Keratinocyte (primary cell): ENCODE results near the gene SCAANT1. TPM values are rescaled to one million over a fixed set of nuclear protein-coding genes. Genes with fewer than 3 reads are reported as not detected.

Experiments
- DNase-seq: peaks from one replicate; pipeline ENCODE4 v3.0.0-alpha.2; 2011; ENCODE audit warnings: low read depth, missing footprints, low spot score
- FAIRE-seq: peaks from 2 replicates; lab custom pipeline; 2011; peaks lifted over from hg19 to GRCh38; lab: Jason Lieb, UNC
- H2AFZ ChIP-seq: 2 replicates; pipeline ENCODE4 v1.6.0; 2012; ENCODE audit warnings: low read length, control low read depth, inconsistent platforms; ENCODE audit not compliant: control insufficient read depth
- H3K27ac ChIP-seq: 2 replicates; pipeline ENCODE4 v1.5.1; 2011; ENCODE audit warnings: low read length; ENCODE audit not compliant: control insufficient read depth, insufficient read depth
- H3K27me3 ChIP-seq: 3 replicates; pipeline ENCODE4 v1.6.0; 2011; ENCODE audit warnings: low read length; ENCODE audit not compliant: control insufficient read depth, insufficient read depth; ENCODE audit errors: extremely low read depth
- H3K36me3 ChIP-seq, 2 experiments: 2 replicates in 1 of 2; 3 replicates in 1 of 2; pipeline ENCODE4 v1.5.1; 2011; ENCODE audit warnings: low read length in 2 of 2, mild to moderate bottlenecking in 1 of 2; ENCODE audit not compliant: control insufficient read depth in 2 of 2, insufficient read depth in 2 of 2; ENCODE audit errors: extremely low read depth in 1 of 2
- H3K4me1 ChIP-seq: 3 replicates; pipeline ENCODE4 v1.5.1; 2011; ENCODE audit warnings: low read length; ENCODE audit not compliant: control insufficient read depth, insufficient read depth; ENCODE audit errors: extremely low read depth
- H3K4me2 ChIP-seq: 3 replicates; pipeline ENCODE4 v1.6.0; 2011; ENCODE audit warnings: low read depth, low read length; ENCODE audit not compliant: control insufficient read depth, insufficient read depth; ENCODE audit errors: extremely low read depth
- H3K4me3 ChIP-seq, 3 experiments: fragments of 200-600 bp in 1 of 3; sonication (generic) in 1 of 3; 2 replicates in 2 of 3; 3 replicates in 1 of 3; pipeline ENCODE4 v1.5.1; 2011 to 2016; ENCODE audit warnings: low read length in 3 of 3, mild to moderate bottlenecking in 3 of 3, control low read depth in 2 of 3, inconsistent platforms in 1 of 3, low read depth in 1 of 3, mixed read lengths in 1 of 3, mixed run types in 1 of 3, moderate library complexity in 1 of 3; ENCODE audit not compliant: control insufficient read depth in 2 of 3, insufficient read depth in 2 of 3; ENCODE audit errors: extremely low read depth in 1 of 3
- H3K79me2 ChIP-seq: 2 replicates; pipeline ENCODE4 v1.6.0; 2012; ENCODE audit warnings: low read length; ENCODE audit not compliant: control insufficient read depth, insufficient read depth
- H3K9ac ChIP-seq: 3 replicates; pipeline ENCODE4 v1.6.0; 2011; ENCODE audit warnings: low read length; ENCODE audit not compliant: control insufficient read depth, insufficient read depth; ENCODE audit errors: extremely low read depth
- H3K9me1 ChIP-seq: 3 replicates; pipeline ENCODE4 v1.6.0; 2011; ENCODE audit warnings: low read length; ENCODE audit not compliant: control insufficient read depth, insufficient read depth; ENCODE audit errors: extremely low read depth
- H3K9me3 ChIP-seq: 2 replicates; pipeline ENCODE4 v1.5.1; 2012; ENCODE audit warnings: low read depth, low read length; ENCODE audit not compliant: control insufficient read depth
- H4K20me1 ChIP-seq: 3 replicates; pipeline ENCODE4 v1.6.0; 2011; ENCODE audit warnings: low read length; ENCODE audit not compliant: control insufficient read depth, insufficient read depth; ENCODE audit errors: extremely low read depth
- CTCF ChIP-seq, 3 experiments: IDR thresholded peaks in 1 of 3; conservative IDR thresholded peaks in 1 of 3; optimal IDR thresholded peaks in 1 of 3; 2 replicates in 2 of 3; 3 replicates in 1 of 3; pipeline versions ENCODE3 to v1.5.1; 2011; ENCODE audit warnings: low read length in 3 of 3, mild to moderate bottlenecking in 3 of 3, moderate library complexity in 2 of 3, control low read depth in 1 of 3, inconsistent platforms in 1 of 3; ENCODE audit not compliant: insufficient read depth in 2 of 3; ENCODE audit errors: extremely low read depth in 1 of 3
- EZH2 ChIP-seq: IDR thresholded peaks from one replicate; pipeline ENCODE4 v1.6.1; 2012; ENCODE audit warnings: inconsistent platforms, mild to moderate bottlenecking, low read length, moderate library complexity
- dilution Hi-C: fragments of 300-500 bp; cut with MboI; formaldehyde crosslinking; loops from one replicate; pipeline ENCODE4 v1.7.0; 2020; ENCODE audit warnings: low sequenced_read_pairs; ENCODE audit not compliant: extremely low pct_ligation_motif_present
- polyA plus RNA-seq, 5 experiments: library from polyadenylated mRNA; depleted of rRNA in 3 of 5; stranded (reverse) in 3 of 5; stranded (forward) in 1 of 5; unstranded in 1 of 5; fragments of >200 nt; gene quantifications; 1 replicate in 1 of 5; 2 replicates in 3 of 5; 3 replicates in 1 of 5; pipeline versions ENCODE4 v1.2.1 to v1.2.3, GENCODE V29; 2011 to 2012; ENCODE audit warnings: missing spikeins in 2 of 5, low read depth in 1 of 5, low replicate concordance in 1 of 5

SCAANT1 gene
- polyA plus RNA-seq, 1 donor (not counting 4 experiments of a cell fraction or from before 2014, with no cell fraction given): not detected

GRCh38 chr3:63946753-63947152 lies 34.6 kb upstream of the SCAANT1 start:
- Histone ChIP-seq H3K4me1 (peaks cover 8% of the 10 kb centered on the region), H3K36me3 (peaks cover 9 to 11% of the 10 kb centered on the region in 2 experiments), H3K9me3 (no peaks in the 10 kb centered on the region), H3K4me3 (no peak overlapping the region), H3K9me1 (no peaks in the 10 kb centered on the region), H3K9ac (no peak overlapping the region), H3K27ac (no peak overlapping the region), H3K4me2 (no peak overlapping the region), H3K79me2 (peaks cover 47% of the 10 kb centered on the region), H4K20me1 (peaks cover 2% of the 10 kb centered on the region), H3K27me3 (no peaks in the 10 kb centered on the region), H2AFZ (no peak overlapping the region)
- dilution Hi-C loops: no loop called here
- TF ChIP-seq CTCF (optimal IDR thresholded peaks at IDR 0.05 in 1 of 3, IDR thresholded peaks at IDR 0.05 in 1 of 3, conservative IDR thresholded peaks at IDR 0.05 in 1 of 3; ENCODE audit: extremely low read depth in 1 of 3, insufficient read depth in 2 of 3, low read length in 3 of 3): no peak
- DNase-seq (no peak), FAIRE-seq (no peak)

- H3K4me1 ChIP-seq: peaks cover 8% of the 10 kb centered on the region
- H3K9me1 ChIP-seq: no peaks in the 10 kb centered on the region
- FAIRE-seq: no peak
- no peak overlapping the region for H3K4me2 ChIP-seq
- peaks cover 9 to 11% of the 10 kb centered on the region in 2 experiments for H3K36me3 ChIP-seq
- no peaks in the 10 kb centered on the region for H3K27me3 ChIP-seq
- dilution Hi-C loops: no loop called here
- H3K4me3 ChIP-seq: no peak overlapping the region
- TF ChIP-seq EZH2 (no peak), CTCF (optimal IDR thresholded peaks at IDR 0.05 in 1 of 3, IDR thresholded peaks at IDR 0.05 in 1 of 3, conservative IDR thresholded peaks at IDR 0.05 in 1 of 3; ENCODE audit: extremely low read depth in 1 of 3, insufficient read depth in 2 of 3, low read length in 3 of 3) (no peak)
- no peak overlapping the region for H3K27ac ChIP-seq
- H2AFZ ChIP-seq: no peak overlapping the region
- H3K9ac ChIP-seq: no peak overlapping the region
- DNase-seq: no peak
- H3K79me2 ChIP-seq: peaks cover 57% of the 10 kb centered on the region
- H3K9me3 ChIP-seq: no peaks in the 10 kb centered on the region
- H4K20me1 ChIP-seq: peaks cover 2% of the 10 kb centered on the region
These were observed 33.4 kb upstream of the SCAANT1 start for GRCh38 chr3:63945558-63946096.
